ENCODE results near the gene WDFY4.

The WDFY4 gene

GRCh38 chr10:48736596-48736995, 51.9 kb downstream of the WDFY4 start:
- Mint-ChIP-seq H3K4me3 (no peak overlapping the region), H3K27me3 (ENCODE audit: low read depth, poor library complexity) (peaks cover 13% of the 10 kb centered on the region), H3K4me1 (peaks cover 25% of the 10 kb centered on the region), H3K9me3 (no peaks in the 10 kb centered on the region), H3K36me3 (ENCODE audit: low read depth) (no peaks in the 10 kb centered on the region), H3K27ac (no peak overlapping the region)
- no peak for TF ChIP-seq CTCF (IDR thresholded peaks at IDR 0.05)
- DNase-seq, result no peak

- H3K27ac Mint-ChIP-seq, result no peak overlapping the region
- peaks cover 27% of the 10 kb centered on the region for H3K4me1 Mint-ChIP-seq
- H3K4me3 Mint-ChIP-seq, result no peak overlapping the region
- peaks cover 13% of the 10 kb centered on the region for H3K27me3 Mint-ChIP-seq (ENCODE audit: low read depth, poor library complexity)
- H3K36me3 Mint-ChIP-seq (ENCODE audit: low read depth), result no peaks in the 10 kb centered on the region
- no peak for DNase-seq
- no peaks in the 10 kb centered on the region for H3K9me3 Mint-ChIP-seq
- TF ChIP-seq CTCF (IDR thresholded peaks at IDR 0.05), result no peak
Measured at GRCh38 chr10:48737886-48738285, 53.2 kb downstream of the WDFY4 start.

- H3K4me3 Mint-ChIP-seq, result no peak overlapping the region
- no peak overlapping the region for H3K27ac Mint-ChIP-seq
- no peaks in the 10 kb centered on the region for H3K9me3 Mint-ChIP-seq
- peaks cover 10% of the 10 kb centered on the region for H3K27me3 Mint-ChIP-seq (ENCODE audit: low read depth, poor library complexity)
- no peaks in the 10 kb centered on the region for H3K36me3 Mint-ChIP-seq (ENCODE audit: low read depth)
- TF ChIP-seq CTCF (IDR thresholded peaks at IDR 0.05), result no peak
- DNase-seq, result no peak
- H3K4me1 Mint-ChIP-seq, result peaks cover 27% of the 10 kb centered on the region
Measured at GRCh38 chr10:48739170-48739569, 54.5 kb downstream of the WDFY4 start.

GRCh38 chr10:48740015-48740707, 55.5 kb downstream of the WDFY4 start:
- Mint-ChIP-seq H3K4me3 (no peak overlapping the region), H3K4me1 (peaks cover 27% of the 10 kb centered on the region), H3K9me3 (no peaks in the 10 kb centered on the region), H3K27me3 (ENCODE audit: low read depth, poor library complexity) (peaks cover 10% of the 10 kb centered on the region), H3K36me3 (ENCODE audit: low read depth) (no peaks in the 10 kb centered on the region), H3K27ac (no peak overlapping the region)
- no peak for DNase-seq
- TF ChIP-seq CTCF (IDR thresholded peaks at IDR 0.05), result no peak

GRCh38 chr10:48740988-48741387, 56.3 kb downstream of the WDFY4 start:
- no peak for DNase-seq
- no peaks in the 10 kb centered on the region for H3K9me3 Mint-ChIP-seq
- peak overlapping the region; percentile 63 for H3K27ac Mint-ChIP-seq
- peaks cover 27% of the 10 kb centered on the region for H3K4me1 Mint-ChIP-seq
- H3K36me3 Mint-ChIP-seq (ENCODE audit: low read depth), result no peaks in the 10 kb centered on the region
- peaks cover 10% of the 10 kb centered on the region for H3K27me3 Mint-ChIP-seq (ENCODE audit: low read depth, poor library complexity)
- TF ChIP-seq CTCF (IDR thresholded peaks at IDR 0.05), result no peak
- H3K4me3 Mint-ChIP-seq, result no peak overlapping the region
